Cardiac fibroblast (primary cell): ENCODE measurements around the gene PDE8A.
A peak's percentile ranks its signal among the peaks of the same experiment; 100 is the strongest.

ENCODE experiments used
- DNase-seq, 2 donors: peaks; one replicate each; pipeline versions ENCODE4 v3.0.0 to v3.0.0-alpha.2; 2010; ENCODE audit warnings: low read depth in 2 of 2
- H3K4me3 ChIP-seq, 2 donors: replicated peaks in 1 of 2; 1 replicate in 1 of 2; 2 replicates in 1 of 2; pipeline ENCODE4 v1.5.1; 2011; ENCODE audit warnings: low read depth in 2 of 2, low read length in 2 of 2, mild to moderate bottlenecking in 2 of 2, moderate library complexity in 1 of 2
- CTCF ChIP-seq: IDR thresholded peaks from one replicate; pipeline ENCODE4 v1.5.1; 2011; ENCODE audit warnings: low read depth, mild to moderate bottlenecking, low read length, inconsistent platforms

PDE8A gene

GRCh38 chr15:85025516-85026251, 44.0 kb downstream of the PDE8A start:
- no peak for DNase-seq
- no peak for TF ChIP-seq CTCF
- H3K4me3 ChIP-seq = no peak overlapping the region

- peak in 1 of 2 donors; percentile 25 for DNase-seq
- H3K4me3 ChIP-seq = no peak overlapping the region
- no peak for TF ChIP-seq CTCF
Measured at GRCh38 chr15:85026304-85027032, 44.8 kb downstream of the PDE8A start.

- no peak for TF ChIP-seq CTCF
- DNase-seq = peak in 1 of 2 donors; percentile 22
- H3K4me3 ChIP-seq = no peak overlapping the region
Measured at GRCh38 chr15:85027033-85027380, 45.4 kb downstream of the PDE8A start.

GRCh38 chr15:85027421-85027820, 45.8 kb downstream of the PDE8A start:
- no peak for DNase-seq
- TF ChIP-seq CTCF = no peak
- H3K4me3 ChIP-seq = no peak overlapping the region

- DNase-seq = no peak
- no peak overlapping the region for H3K4me3 ChIP-seq
- no peak for TF ChIP-seq CTCF
Measured at GRCh38 chr15:85028416-85028815, 46.8 kb downstream of the PDE8A start.

GRCh38 chr15:85029221-85029620, 47.6 kb downstream of the PDE8A start:
- no peak for DNase-seq
- no peak overlapping the region for H3K4me3 ChIP-seq
- no peak for TF ChIP-seq CTCF
